ENCODE data around the gene MYMX. TPM values are rescaled to one million over a fixed set of nuclear protein-coding genes. Genes with fewer than 3 reads are reported as not detected.

MYMX gene
- total RNA-seq, 1 experiment from 2014 or later, result 0.53 TPM

- no peak for DNase-seq (ENCODE audit: low read depth in 1 of 2, low spot score in 2 of 2)
- H3K4me1 ChIP-seq (replicated peaks), result peaks cover 22% of the 10 kb centered on the region
Measured at GRCh38 chr6:44235269-44235668, 18.5 kb downstream of the MYMX start.

DNA sequence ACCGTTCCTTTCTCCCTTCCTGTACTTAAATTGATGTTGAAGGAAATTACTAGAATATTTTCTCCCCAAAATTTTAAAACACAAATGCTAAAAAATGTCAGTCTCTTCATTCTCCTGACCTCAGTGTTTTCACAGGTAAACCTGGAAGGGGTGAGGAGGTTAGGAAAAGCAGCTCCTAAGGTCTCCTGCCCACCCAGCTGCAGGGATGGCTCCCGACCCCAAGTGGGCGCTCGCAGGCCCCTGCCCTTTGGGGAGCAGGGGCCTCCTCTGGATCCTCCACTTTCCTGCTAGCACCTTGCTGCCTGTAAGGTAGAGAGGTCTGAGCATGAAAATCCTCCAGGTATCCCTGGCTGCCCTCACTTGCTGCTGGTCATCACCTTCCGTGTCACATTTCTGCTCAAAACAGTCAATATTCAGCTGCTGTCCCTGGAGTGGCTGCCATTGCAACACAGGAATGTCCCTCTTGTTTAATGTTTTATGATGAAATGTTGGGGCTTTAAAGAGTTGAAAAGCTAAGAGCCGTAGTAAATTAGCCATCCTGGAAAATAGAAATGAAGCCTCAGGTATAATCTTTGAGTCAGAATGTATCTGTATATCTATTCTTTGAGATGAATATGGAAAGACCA, 19.3 kb downstream of the MYMX start:
- no peak for DNase-seq (ENCODE audit: low read depth in 1 of 2, low spot score in 2 of 2)
- no peak overlapping the region for H3K27ac ChIP-seq
- 0 out of 2 replicates have a peak, but pooled peaks cover 5% of the 10 kb centered on the region for H3K36me3 ChIP-seq
- H3K4me1 ChIP-seq (replicated peaks), result peaks cover 22% of the 10 kb centered on the region
- H3K4me3 ChIP-seq, result no peak overlapping the region
- H3K9me3 ChIP-seq (replicated peaks), result no peaks in the 10 kb centered on the region
- no peaks in the 10 kb centered on the region for H3K27me3 ChIP-seq (replicated peaks)

More at GRCh38 chr6:44235269-44235668, 18.5 kb downstream of the MYMX start:
- H3K4me3 ChIP-seq, result no peak overlapping the region
- no peaks in the 10 kb centered on the region for H3K9me3 ChIP-seq (replicated peaks)
- no peaks in the 10 kb centered on the region for H3K27me3 ChIP-seq (replicated peaks)
- no peak overlapping the region for H3K27ac ChIP-seq
- 0 out of 2 replicates have a peak, but pooled peaks cover 5% of the 10 kb centered on the region for H3K36me3 ChIP-seq

DNA sequence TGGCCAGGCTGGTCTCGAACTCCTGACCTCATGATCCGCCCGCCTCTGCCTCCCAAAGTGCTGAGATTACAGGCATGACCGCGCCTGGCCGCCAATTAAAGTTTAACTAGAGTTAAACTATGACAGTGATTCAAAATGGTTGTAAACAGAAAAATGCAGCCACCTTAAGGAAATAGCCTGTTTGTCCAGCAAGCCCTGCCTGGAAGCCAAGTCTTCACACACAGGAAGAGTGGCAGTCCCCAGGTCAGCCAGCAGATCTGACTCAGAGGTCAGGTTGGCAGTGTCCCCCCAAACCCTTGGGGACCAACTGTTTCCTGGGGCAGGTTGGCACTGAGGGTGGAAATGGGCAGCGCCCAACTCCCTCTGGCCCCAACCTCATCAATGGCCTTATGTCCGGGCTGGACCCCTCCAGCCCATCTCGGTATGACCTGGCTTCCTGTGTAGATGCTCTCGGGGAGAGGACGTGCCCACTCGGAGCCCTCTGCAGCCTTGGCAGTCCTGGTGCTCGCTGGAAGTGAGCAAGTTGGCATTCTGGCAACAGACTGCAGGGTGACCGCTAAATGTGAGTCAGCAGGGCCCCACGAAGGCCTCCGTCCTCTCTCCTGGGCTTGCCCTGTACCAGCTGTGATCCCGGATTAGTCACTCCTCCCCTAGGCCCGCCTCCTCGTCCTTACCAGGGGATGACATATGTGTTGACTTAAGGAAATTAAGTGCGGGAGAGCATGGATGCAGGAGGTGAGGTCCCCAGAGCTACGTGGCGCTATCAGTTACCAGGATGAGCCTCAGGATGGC, 20.5 kb downstream of the MYMX start:
- H3K9me3 ChIP-seq (replicated peaks), result no peaks in the 10 kb centered on the region
- H3K27me3 ChIP-seq (replicated peaks), result no peaks in the 10 kb centered on the region
- H3K36me3 ChIP-seq, result no peaks in the 10 kb centered on the region
- H3K4me3 ChIP-seq, result peak overlapping the region; percentile 47
- H3K27ac ChIP-seq, result peak overlapping the region; percentile 81
- peak; percentile 90 to 97 for DNase-seq (ENCODE audit: low read depth in 1 of 2, low spot score in 2 of 2)
- H3K4me1 ChIP-seq (replicated peaks), result peaks cover 22% of the 10 kb centered on the region

GRCh38 chr6:44237813-44238433, 21.2 kb downstream of the MYMX start:
- Histone ChIP-seq H3K27me3 (replicated peaks) (no peaks in the 10 kb centered on the region), H3K27ac (peak overlapping the region; percentile 81), H3K9me3 (replicated peaks) (no peaks in the 10 kb centered on the region), H3K4me3 (peak overlapping the region; percentile 47), H3K4me1 (replicated peaks) (peaks cover 22% of the 10 kb centered on the region), H3K36me3 (no peaks in the 10 kb centered on the region)
- DNase-seq (ENCODE audit: low read depth in 1 of 2, low spot score in 2 of 2), result peak; percentile 78

DNA sequence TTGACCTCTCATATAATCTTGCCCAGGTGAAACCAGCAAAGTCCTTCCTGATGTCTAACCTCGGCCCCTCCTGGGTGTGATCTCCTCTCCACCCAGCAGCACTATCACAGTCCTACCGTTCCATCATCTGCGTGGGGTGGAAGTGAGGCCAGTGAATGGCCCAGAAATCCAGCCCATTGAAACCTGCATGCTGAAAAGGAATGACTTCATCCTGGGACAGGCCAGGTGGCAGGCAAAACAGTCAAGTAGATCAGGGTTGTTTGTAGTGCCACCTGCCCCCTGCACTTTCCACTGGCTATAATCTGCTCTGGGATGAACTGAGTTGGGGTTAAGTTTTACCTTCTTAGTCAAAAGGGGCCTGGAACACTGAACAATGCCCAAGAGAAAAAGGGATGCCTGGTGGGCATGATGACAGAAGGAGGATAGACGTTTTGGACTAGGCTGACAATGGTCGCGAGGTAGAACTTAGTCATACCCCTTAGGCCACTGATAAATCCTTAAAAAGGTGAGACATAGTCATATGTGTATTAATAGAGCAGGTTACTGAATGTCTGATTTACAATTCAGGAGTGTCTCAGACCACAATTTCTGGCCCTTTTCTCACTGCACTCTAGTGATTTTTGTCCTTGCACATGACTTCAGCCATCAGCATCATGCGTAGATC, 22.1 kb downstream of the MYMX start:
- no peak overlapping the region for H3K27ac ChIP-seq
- H3K4me3 ChIP-seq, result no peak overlapping the region
- DNase-seq (ENCODE audit: low read depth in 1 of 2, low spot score in 2 of 2), result no peak
- H3K36me3 ChIP-seq, result no peaks in the 10 kb centered on the region
- H3K9me3 ChIP-seq (replicated peaks), result no peaks in the 10 kb centered on the region
- H3K27me3 ChIP-seq (replicated peaks), result no peaks in the 10 kb centered on the region
- H3K4me1 ChIP-seq (replicated peaks), result peaks cover 22% of the 10 kb centered on the region

- Histone ChIP-seq H3K4me1 (replicated peaks) (peaks cover 8% of the 10 kb centered on the region), H3K36me3 (peaks cover 14% of the 10 kb centered on the region), H3K27me3 (replicated peaks) (no peaks in the 10 kb centered on the region), H3K27ac (no peak overlapping the region), H3K4me3 (no peak overlapping the region), H3K9me3 (replicated peaks) (no peaks in the 10 kb centered on the region)
- DNase-seq (ENCODE audit: low read depth in 1 of 2, low spot score in 2 of 2), result no peak
Measured at GRCh38 chr6:44243345-44243744, 26.6 kb downstream of the MYMX start.

GRCh38 chr6:44245391-44245911, 28.7 kb downstream of the MYMX start:
- Histone ChIP-seq H3K36me3 (peaks cover 35% of the 10 kb centered on the region), H3K27ac (no peak overlapping the region), H3K4me3 (peak overlapping the region; percentile 71), H3K9me3 (replicated peaks) (no peaks in the 10 kb centered on the region), H3K4me1 (replicated peaks) (peaks cover 24% of the 10 kb centered on the region), H3K27me3 (replicated peaks) (no peaks in the 10 kb centered on the region)
- no peak for DNase-seq (ENCODE audit: low read depth in 1 of 2, low spot score in 2 of 2)

GRCh38 chr6:44245912-44246662, 29.4 kb downstream of the MYMX start:
- H3K36me3 ChIP-seq, result peaks cover 41% of the 10 kb centered on the region
- H3K4me3 ChIP-seq, result peak overlapping the region; percentile 71
- no peaks in the 10 kb centered on the region for H3K27me3 ChIP-seq (replicated peaks)
- H3K9me3 ChIP-seq (replicated peaks), result no peaks in the 10 kb centered on the region
- H3K4me1 ChIP-seq (replicated peaks), result peaks cover 24% of the 10 kb centered on the region
- DNase-seq (ENCODE audit: low read depth in 1 of 2, low spot score in 2 of 2), result peak; percentile 86 to 87
- H3K27ac ChIP-seq, result peak overlapping the region; percentile 81

- no peaks in the 10 kb centered on the region for H3K9me3 ChIP-seq (replicated peaks)
- H3K36me3 ChIP-seq, result peaks cover 49% of the 10 kb centered on the region
- peaks cover 24% of the 10 kb centered on the region for H3K4me1 ChIP-seq (replicated peaks)
- no peaks in the 10 kb centered on the region for H3K27me3 ChIP-seq (replicated peaks)
- peak within 1 kb of the TSS; percentile 71 for H3K4me3 ChIP-seq
- DNase-seq (ENCODE audit: low read depth in 1 of 2, low spot score in 2 of 2), result peak; percentile 96 to 98
- peak within 1 kb of the TSS; percentile 81 for H3K27ac ChIP-seq
Measured at GRCh38 chr6:44246663-44247337, 30.1 kb downstream of the MYMX start, which contains the start of gene HSP90AB1. Gene HSP90AB1 (plus strand): TSS chr6:44247101. CDS start chr6:44248630, 1,529 bp downstream.

DNA sequence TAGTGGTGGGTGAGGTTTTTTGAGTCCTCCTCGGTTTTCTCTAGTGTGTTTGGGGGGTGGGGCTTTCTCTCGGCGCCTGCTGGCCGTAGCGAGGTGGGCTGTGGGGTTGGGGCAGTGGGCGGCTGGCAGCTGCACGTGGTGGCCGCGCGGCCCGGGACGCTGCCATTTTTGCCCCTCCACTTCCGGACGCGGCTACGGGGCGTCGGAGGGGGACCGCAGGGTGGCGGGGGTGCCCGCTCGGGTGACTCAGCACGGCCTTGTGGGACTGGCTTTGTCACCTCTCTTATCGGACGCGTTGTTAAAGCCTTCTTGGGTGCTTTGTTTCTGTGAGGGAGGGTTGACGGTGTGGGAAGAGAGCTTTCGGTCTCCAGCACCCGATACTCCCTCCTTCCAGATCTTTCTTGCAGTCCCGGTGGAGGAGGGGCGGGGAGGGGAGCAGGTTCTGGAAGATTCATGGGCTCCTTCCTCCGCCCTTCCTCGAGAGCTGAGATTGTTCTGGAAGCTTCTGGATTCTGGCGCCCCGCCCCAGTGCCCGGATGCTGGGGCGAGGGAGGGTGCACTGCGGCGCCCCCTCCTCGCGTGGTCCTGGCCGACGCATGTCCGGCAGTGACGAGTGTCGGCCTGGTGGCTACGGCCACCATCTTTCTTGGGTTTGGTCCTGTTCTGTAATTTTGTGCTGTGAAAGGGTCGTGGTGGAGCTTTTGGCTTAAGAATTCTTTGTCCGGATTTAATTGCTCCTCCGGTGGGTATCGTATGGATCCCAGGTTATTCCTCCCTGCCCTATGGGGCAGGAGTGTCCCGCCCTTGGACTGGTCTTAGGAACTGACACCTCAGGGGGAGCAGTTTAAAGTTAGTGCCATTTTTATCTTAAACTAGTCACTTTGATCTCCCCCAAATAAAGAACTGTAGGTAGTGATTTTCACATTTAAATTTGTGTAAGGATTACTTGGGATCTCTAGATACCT, 30.9 kb downstream of the MYMX start:
- Histone ChIP-seq H3K4me1 (replicated peaks) (peaks cover 24% of the 10 kb centered on the region), H3K36me3 (peaks cover 57% of the 10 kb centered on the region), H3K27ac (peak overlapping the region; percentile 81), H3K27me3 (replicated peaks) (no peaks in the 10 kb centered on the region), H3K9me3 (replicated peaks) (no peaks in the 10 kb centered on the region), H3K4me3 (peak overlapping the region; percentile 71)
- peak; percentile 73 to 78 for DNase-seq (ENCODE audit: low read depth in 1 of 2, low spot score in 2 of 2)

GRCh38 chr6:44248579-44248978, 31.9 kb downstream of the MYMX start:
- peaks cover 66% of the 10 kb centered on the region for H3K36me3 ChIP-seq
- peak overlapping the region; percentile 71 for H3K4me3 ChIP-seq
- no peaks in the 10 kb centered on the region for H3K9me3 ChIP-seq (replicated peaks)
- no peaks in the 10 kb centered on the region for H3K27me3 ChIP-seq (replicated peaks)
- DNase-seq (ENCODE audit: low read depth in 1 of 2, low spot score in 2 of 2), result no peak
- peaks cover 24% of the 10 kb centered on the region for H3K4me1 ChIP-seq (replicated peaks)
- H3K27ac ChIP-seq, result peak overlapping the region; percentile 81; the same call in 1 of the 2 replicates
